Natural killer cell (primary cell): ENCODE measurements around the gene BBX. TPM values are rescaled to one million over a fixed set of nuclear protein-coding genes. Genes with fewer than 3 reads are reported as not detected.

Source experiments
- ATAC-seq, 3 donors: fragments of 150-1000 bp in 2 of 3; fragments of 200-7000 bp in 1 of 3; cut with Tn5 transposase; 1 replicate in 1 of 3; 2 replicates in 2 of 3; pipeline ENCODE4 v1.10.0; 2021; ENCODE audit warnings: mild to moderate bottlenecking in 2 of 3, moderate library complexity in 2 of 3
- DNase-seq, 2 donors: peaks; one replicate each; pipeline versions ENCODE4 v3.0.0 to v3.0.0-alpha.2; 2013 to 2021; ENCODE audit warnings: mixed read lengths in 1 of 2
- H3K27ac ChIP-seq: one replicate; pipeline ENCODE4 v1.5.1; 2013; ENCODE audit warnings: mild to moderate bottlenecking, low read length
- H3K27me3 ChIP-seq: one replicate; pipeline ENCODE4 v1.6.1; 2013; ENCODE audit warnings: low read length; ENCODE audit not compliant: control insufficient read depth, insufficient read depth
- H3K36me3 ChIP-seq: one replicate; pipeline ENCODE4 v1.6.1; 2013; ENCODE audit warnings: low read length; ENCODE audit not compliant: control insufficient read depth, insufficient read depth
- H3K4me1 ChIP-seq: one replicate; pipeline ENCODE4 v1.6.1; 2013; ENCODE audit warnings: low read length; ENCODE audit not compliant: control insufficient read depth, insufficient read depth
- H3K4me3 ChIP-seq: one replicate; pipeline ENCODE4 v1.5.1; 2013; ENCODE audit warnings: low read length
- H3K9me3 ChIP-seq: one replicate; pipeline ENCODE4 v1.6.1; 2013; ENCODE audit warnings: low read length; ENCODE audit not compliant: control insufficient read depth, insufficient read depth
- H3K27ac Mint-ChIP-seq, 2 donors: one replicate each; pipeline ENCODE4 v1.8.0; 2022; ENCODE audit warnings: mild to moderate bottlenecking in 2 of 2, mixed read lengths in 2 of 2, moderate library complexity in 1 of 2
- H3K27me3 Mint-ChIP-seq, 2 donors: one replicate each; pipeline ENCODE4 v1.8.0; 2022; ENCODE audit warnings: low read depth in 2 of 2, mixed read lengths in 2 of 2
- H3K36me3 Mint-ChIP-seq: one replicate; pipeline ENCODE4 v1.8.0; 2022; ENCODE audit warnings: mixed read lengths
- H3K4me1 Mint-ChIP-seq, 2 donors: one replicate each; pipeline ENCODE4 v1.8.0; 2022; ENCODE audit warnings: mixed read lengths in 2 of 2
- H3K4me3 Mint-ChIP-seq: one replicate; pipeline ENCODE4 v1.8.0; 2022; ENCODE audit warnings: mild to moderate bottlenecking, moderate library complexity, mixed read lengths
- H3K9me3 Mint-ChIP-seq, 2 donors: one replicate each; pipeline ENCODE4 v1.8.0; 2022; ENCODE audit warnings: mixed read lengths in 2 of 2
- CTCF ChIP-seq: fragments of 200-600 bp; IDR thresholded peaks from one replicate; pipeline ENCODE4 v1.8.0; 2022; ENCODE audit warnings: antibody characterized with exemption
- WGBS: methylation state at CpG from one replicate; pipeline ENCODE4 v1.1.7; 2013; ENCODE audit warnings: missing lambda C conversion rate; ENCODE audit not compliant: insufficient coverage; 5-methylcytosine and 5-hydroxymethylcytosine counted together
- intact Hi-C: fragments of 100-400 bp; cut with micrococcal nuclease; formaldehyde crosslinking; loops from one replicate; pipeline ENCODE4 v1.14.2; 2022
- total RNA-seq, 4 donors: library from RNA; stranded (reverse); fragments of 120-200 nt in 1 of 4; gene quantifications; one replicate each; pipeline versions ENCODE4 v1.2.3 to v1.2.4, GENCODE V29; 2013 to 2022

BBX gene
- total RNA-seq, 3 donors from 2014 or later (not counting 1 experiment from before 2014, with no cell fraction given) = 80.0 to 87.1 (median 83.4) TPM

- H3K4me1 Mint-ChIP-seq = peaks cover 6% of the 10 kb centered on the region in 2 donors
- H3K27ac Mint-ChIP-seq = no peak overlapping the region
- no peaks in the 10 kb centered on the region for H3K9me3 ChIP-seq
- no peaks in the 10 kb centered on the region for H3K9me3 Mint-ChIP-seq
- H3K36me3 ChIP-seq = peaks cover 22% of the 10 kb centered on the region
- intact Hi-C loops = no loop called here
- DNase-seq (no peak), ATAC-seq (no peak)
- no peak overlapping the region for H3K4me3 ChIP-seq
- H3K27ac ChIP-seq = no peak overlapping the region
- peaks cover 17% of the 10 kb centered on the region for H3K36me3 Mint-ChIP-seq
- H3K4me1 ChIP-seq = no peaks in the 10 kb centered on the region
- no peaks in the 10 kb centered on the region for H3K27me3 Mint-ChIP-seq
- no peak for TF ChIP-seq CTCF
- H3K27me3 ChIP-seq = no peaks in the 10 kb centered on the region
- 98% methylated on average over 2 of the region's 3 CpGs for WGBS
- no peak overlapping the region for H3K4me3 Mint-ChIP-seq
These were observed 194.0 kb downstream of the BBX start for GRCh38 chr3:107716734-107717133.

- ATAC-seq = no peak
- no peaks in the 10 kb centered on the region for H3K4me1 ChIP-seq
These were observed 195.8 kb downstream of the BBX start for GRCh38 chr3:107718547-107718946.

GRCh38 chr3:107727102-107727501, 204.3 kb downstream of the BBX start:
- Histone ChIP-seq H3K27me3 (no peaks in the 10 kb centered on the region), H3K4me3 (no peak overlapping the region), H3K9me3 (no peaks in the 10 kb centered on the region), H3K4me1 (no peaks in the 10 kb centered on the region), H3K36me3 (peaks cover 26% of the 10 kb centered on the region), H3K27ac (no peak overlapping the region)
- ATAC-seq = no peak
- TF ChIP-seq CTCF = no peak
- Mint-ChIP-seq H3K4me3 (no peak overlapping the region), H3K9me3 (no peaks in the 10 kb centered on the region), H3K36me3 (peaks cover 8% of the 10 kb centered on the region), H3K27ac (no peak overlapping the region), H3K27me3 (no peaks in the 10 kb centered on the region), H3K4me1 (peaks cover 6 to 8% of the 10 kb centered on the region in 2 donors)
- 98% methylated on average over 3 of the region's 4 CpGs for WGBS
- intact Hi-C loops = no loop called here
- no peak for DNase-seq

More at GRCh38 chr3:107718547-107718946, 195.8 kb downstream of the BBX start:
- no peak overlapping the region for H3K4me3 Mint-ChIP-seq
- H3K4me1 Mint-ChIP-seq = no peaks in the 10 kb centered on the region
- H3K9me3 Mint-ChIP-seq = no peaks in the 10 kb centered on the region
- no peak for TF ChIP-seq CTCF
- 100% methylated on average over 1 of the region's 2 CpGs for WGBS
- no peaks in the 10 kb centered on the region for H3K27me3 Mint-ChIP-seq
- Histone ChIP-seq H3K4me3 (no peak overlapping the region), H3K27ac (no peak overlapping the region), H3K9me3 (no peaks in the 10 kb centered on the region), H3K27me3 (no peaks in the 10 kb centered on the region), H3K36me3 (peaks cover 18% of the 10 kb centered on the region)
- no peaks in the 10 kb centered on the region for H3K36me3 Mint-ChIP-seq
- DNase-seq = no peak
- intact Hi-C loops = no loop called here
- no peak overlapping the region for H3K27ac Mint-ChIP-seq

GRCh38 chr3:107729686-107730085, 206.9 kb downstream of the BBX start:
- Mint-ChIP-seq H3K9me3 (no peaks in the 10 kb centered on the region), H3K4me3 (no peak overlapping the region), H3K36me3 (peaks cover 14% of the 10 kb centered on the region), H3K4me1 (peaks cover 6 to 8% of the 10 kb centered on the region in 2 donors), H3K27ac (no peak overlapping the region), H3K27me3 (no peaks in the 10 kb centered on the region)
- no peak overlapping the region for H3K4me3 ChIP-seq
- intact Hi-C loops = no loop called here
- H3K36me3 ChIP-seq = peaks cover 39% of the 10 kb centered on the region
- H3K27me3 ChIP-seq = no peaks in the 10 kb centered on the region
- no peaks in the 10 kb centered on the region for H3K9me3 ChIP-seq
- ATAC-seq (no peak), DNase-seq (no peak)
- H3K4me1 ChIP-seq = no peaks in the 10 kb centered on the region
- H3K27ac ChIP-seq = no peak overlapping the region
- TF ChIP-seq CTCF = no peak
- WGBS = 96% methylated on average over 3 of the region's 4 CpGs
